HK-2 (cell line): ENCODE results near the gene RALB.
"Not testable (repeated sequence)": the region's sequence is repeated elsewhere in the genome, so short reads cannot be mapped to it uniquely, and the experiment has no call there.

ENCODE experiments used
- DNase-seq: peaks from one replicate; pipeline ENCODE4 v3.0.0-alpha.2; 2018; ENCODE audit not compliant: unreplicated experiment

RALB gene

GRCh38 chr2:120224735-120225548 is 27.7 kb upstream of the RALB start:
- DNase-seq: no peak

- DNase-seq: no peak
These were observed 27.0 kb upstream of the RALB start for GRCh38 chr2:120225549-120226065.

- DNase-seq: no peak
These were observed 26.3 kb upstream of the RALB start for GRCh38 chr2:120226316-120226715.

- no peak for DNase-seq
These were observed 25.3 kb upstream of the RALB start for GRCh38 chr2:120227111-120227991.

GRCh38 chr2:120228503-120228902 is 24.1 kb upstream of the RALB start:
- no peak for DNase-seq

- DNase-seq: no peak
These were observed 23.3 kb upstream of the RALB start for GRCh38 chr2:120229341-120229740.

- DNase-seq: no peak
These were observed 21.9 kb upstream of the RALB start for GRCh38 chr2:120230515-120231471.

- no peak for DNase-seq
These were observed 21.1 kb upstream of the RALB start for GRCh38 chr2:120231564-120231973.

- DNase-seq: no peak
These were observed 20.5 kb upstream of the RALB start for GRCh38 chr2:120231974-120232635.

- DNase-seq: no peak
These were observed 19.4 kb upstream of the RALB start for GRCh38 chr2:120233292-120233691.

- DNase-seq: not testable (repeated sequence)
These were observed 17.5 kb upstream of the RALB start for GRCh38 chr2:120235158-120235557.

GRCh38 chr2:120235681-120236080 is 17.0 kb upstream of the RALB start:
- DNase-seq: no peak

GRCh38 chr2:120236316-120236715 is 16.3 kb upstream of the RALB start:
- no peak for DNase-seq

- DNase-seq: no peak
These were observed 15.9 kb upstream of the RALB start for GRCh38 chr2:120236791-120237190.

GRCh38 chr2:120237491-120237902 is 15.2 kb upstream of the RALB start:
- peak; percentile 72 for DNase-seq

- peak; percentile 84 for DNase-seq
These were observed 13.7 kb upstream of the RALB start for GRCh38 chr2:120238728-120239487.

- DNase-seq: peak; percentile 68
These were observed 13.0 kb upstream of the RALB start for GRCh38 chr2:120239488-120240287.

GRCh38 chr2:120240901-120241429 is 11.7 kb upstream of the RALB start:
- DNase-seq: no peak

GRCh38 chr2:120241684-120242083 is 11.0 kb upstream of the RALB start:
- DNase-seq: no peak
